ENCODE measurements around the gene IGF2R.

IGF2R gene

GRCh38 chr6:160028487-160029275 lies 59.8 kb downstream of the IGF2R start:
- no peak for FAIRE-seq

- no peak for FAIRE-seq
These were observed 60.6 kb downstream of the IGF2R start for GRCh38 chr6:160029525-160029924.

GRCh38 chr6:160030103-160030502 lies 61.2 kb downstream of the IGF2R start:
- no peak for FAIRE-seq

- no peak for FAIRE-seq
These were observed 62.6 kb downstream of the IGF2R start for GRCh38 chr6:160031442-160031841.

- FAIRE-seq, result no peak
These were observed 63.0 kb downstream of the IGF2R start for GRCh38 chr6:160031871-160032270.

GRCh38 chr6:160032538-160032937 lies 63.7 kb downstream of the IGF2R start:
- no peak for FAIRE-seq

- no peak for FAIRE-seq
These were observed 65.4 kb downstream of the IGF2R start for GRCh38 chr6:160034036-160034930.

GRCh38 chr6:160035241-160035640 lies 66.4 kb downstream of the IGF2R start:
- no peak for FAIRE-seq

- FAIRE-seq, result no peak
These were observed 66.9 kb downstream of the IGF2R start for GRCh38 chr6:160035693-160036330.

GRCh38 chr6:160036331-160036695 lies 67.4 kb downstream of the IGF2R start:
- FAIRE-seq, result no peak

GRCh38 chr6:160036790-160037206 lies 67.9 kb downstream of the IGF2R start:
- no peak for FAIRE-seq

- no peak for FAIRE-seq
These were observed 69.6 kb downstream of the IGF2R start for GRCh38 chr6:160038479-160038878.

- FAIRE-seq, result no peak
These were observed 70.6 kb downstream of the IGF2R start for GRCh38 chr6:160039441-160039840.

GRCh38 chr6:160040055-160040454 lies 71.2 kb downstream of the IGF2R start:
- FAIRE-seq, result no peak

- FAIRE-seq, result no peak
These were observed 71.8 kb downstream of the IGF2R start for GRCh38 chr6:160040527-160041264.

GRCh38 chr6:160041608-160042007 lies 72.7 kb downstream of the IGF2R start:
- FAIRE-seq, result no peak

- FAIRE-seq, result no peak
These were observed 73.3 kb downstream of the IGF2R start for GRCh38 chr6:160042014-160042773.

- FAIRE-seq, result no peak
These were observed 74.0 kb downstream of the IGF2R start for GRCh38 chr6:160042788-160043301.

GRCh38 chr6:160043784-160044183 lies 74.9 kb downstream of the IGF2R start:
- FAIRE-seq, result no peak

- no peak for FAIRE-seq
These were observed 75.8 kb downstream of the IGF2R start for GRCh38 chr6:160044687-160045086.

- no peak for FAIRE-seq
These were observed 79.6 kb downstream of the IGF2R start for GRCh38 chr6:160048471-160048870.

- FAIRE-seq, result no peak
These were observed 80.5 kb downstream of the IGF2R start for GRCh38 chr6:160049346-160049745.

Data from A204.1 (cell line).